Loucy (cell line): Measurements from ENCODE around the gene SLC6A9.

Experiments used
- H2AFZ ChIP-seq: fragments of 200-600 bp; sonication (generic); 2 replicates; pipeline ENCODE4 v1.6.0; 2016; ENCODE audit warnings: antibody characterized with exemption, mild to moderate bottlenecking, low read length, moderate library complexity
- H3F3A ChIP-seq: fragments of 200-600 bp; 2 replicates; pipeline ENCODE4 v1.6.0; 2016; ENCODE audit warnings: antibody characterized with exemption, low read depth, mild to moderate bottlenecking
- H3K27me3 ChIP-seq: fragments of 200-600 bp; sonication (generic); 2 replicates; pipeline ENCODE4 v1.6.1; 2014; ENCODE audit warnings: low read length, mild to moderate bottlenecking; ENCODE audit not compliant: insufficient read depth, poor library complexity, severe bottlenecking
- H3K36me3 ChIP-seq: fragments of 200-600 bp; sonication (generic); 2 replicates; pipeline ENCODE4 v1.6.1; 2016; ENCODE audit warnings: low read length; ENCODE audit not compliant: insufficient read depth
- H3K4me1 ChIP-seq: fragments of 200-600 bp; sonication (generic); 2 replicates; pipeline ENCODE4 v1.5.1; 2014; ENCODE audit warnings: low read length, mild to moderate bottlenecking; ENCODE audit not compliant: insufficient read depth, poor library complexity, severe bottlenecking
- H3K4me2 ChIP-seq: fragments of 200-600 bp; sonication (generic); 2 replicates; pipeline ENCODE4 v1.6.0; 2014; ENCODE audit warnings: antibody characterized with exemption, low read length, low read depth, mild to moderate bottlenecking; ENCODE audit not compliant: poor library complexity, severe bottlenecking
- H3K4me3 ChIP-seq: fragments of 200-600 bp; sonication (generic); 2 replicates; pipeline ENCODE4 v1.5.1; 2014; ENCODE audit warnings: low read length, mild to moderate bottlenecking, mixed read lengths; ENCODE audit not compliant: poor library complexity, severe bottlenecking
- H3K79me2 ChIP-seq: fragments of 200-600 bp; sonication (generic); 2 replicates; pipeline ENCODE4 v1.6.1; 2014; ENCODE audit warnings: low read length; ENCODE audit not compliant: insufficient read depth
- H3K9ac ChIP-seq: fragments of 200-600 bp; sonication (generic); 2 replicates; pipeline ENCODE4 v1.6.0; 2014; ENCODE audit warnings: mild to moderate bottlenecking, low read depth, low read length, moderate library complexity; ENCODE audit not compliant: poor library complexity, severe bottlenecking
- H3K9me2 ChIP-seq: fragments of 200-600 bp; sonication (generic); replicated peaks from 2 replicates; pipeline ENCODE4 v1.6.1; 2016; ENCODE audit warnings: low read depth, low read length, mixed read lengths
- H3K9me3 ChIP-seq: fragments of 200-600 bp; sonication (generic); 2 replicates; pipeline ENCODE4 v1.6.1; 2014; ENCODE audit warnings: mild to moderate bottlenecking, antibody characterized with exemption, low read length, low read depth; ENCODE audit not compliant: insufficient read depth
- H4K20me1 ChIP-seq: fragments of 200-600 bp; sonication (generic); 2 replicates; pipeline ENCODE4 v1.6.0; 2014; ENCODE audit warnings: antibody characterized with exemption, low read length, mild to moderate bottlenecking; ENCODE audit not compliant: insufficient read depth, poor library complexity, severe bottlenecking
- EZH2phosphoT487 ChIP-seq: fragments of 200-600 bp; IDR thresholded peaks from 2 replicates; pipeline ENCODE4 v1.6.1; 2018; ENCODE audit warnings: antibody characterized with exemption, mild to moderate bottlenecking, moderate library complexity, borderline replicate concordance
- TF ChIP-seq, protein P1 (sequence below): fragments of 200-600 bp; sonication (generic); conservative IDR thresholded peaks from 2 replicates; pipeline ENCODE4 v1.5.1; 2014; ENCODE audit warnings: mild to moderate bottlenecking, antibody characterized with exemption, low read length

The SLC6A9 gene

DNA sequence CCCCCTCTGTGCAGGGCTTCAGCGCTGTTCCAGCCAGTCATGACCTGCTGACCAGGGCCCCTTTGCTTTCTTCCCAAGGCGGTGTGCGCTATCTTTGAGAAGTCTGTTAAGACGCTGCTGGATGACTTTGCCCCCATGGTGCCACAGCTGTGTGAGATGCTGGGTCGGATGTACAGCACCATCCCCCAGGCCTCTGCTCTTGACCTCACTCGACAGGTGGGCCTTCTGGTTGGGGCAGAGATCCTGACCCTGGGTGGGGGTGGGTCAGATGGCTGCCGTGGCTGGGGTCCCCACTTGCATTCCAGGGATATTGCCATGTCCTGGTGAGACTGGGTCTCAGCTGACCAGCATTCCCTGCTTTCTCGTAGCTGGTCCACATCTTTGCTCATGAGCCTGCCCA lies 70.5 kb downstream of the SLC6A9 start:
- Histone ChIP-seq H2AFZ (no peak overlapping the region), H3K4me2 (no peak overlapping the region), H3F3A (no peaks in the 10 kb centered on the region), H3K36me3 (no peaks in the 10 kb centered on the region), H3K4me3 (no peak overlapping the region), H3K9ac (no peak overlapping the region), H3K9me3 (no peaks in the 10 kb centered on the region), H3K9me2 (no peaks in the 10 kb centered on the region), H3K4me1 (no peaks in the 10 kb centered on the region), H3K27me3 (no peaks in the 10 kb centered on the region), H4K20me1 (no peaks in the 10 kb centered on the region), H3K79me2 (no peaks in the 10 kb centered on the region)
- TF ChIP-seq, protein P1, sequence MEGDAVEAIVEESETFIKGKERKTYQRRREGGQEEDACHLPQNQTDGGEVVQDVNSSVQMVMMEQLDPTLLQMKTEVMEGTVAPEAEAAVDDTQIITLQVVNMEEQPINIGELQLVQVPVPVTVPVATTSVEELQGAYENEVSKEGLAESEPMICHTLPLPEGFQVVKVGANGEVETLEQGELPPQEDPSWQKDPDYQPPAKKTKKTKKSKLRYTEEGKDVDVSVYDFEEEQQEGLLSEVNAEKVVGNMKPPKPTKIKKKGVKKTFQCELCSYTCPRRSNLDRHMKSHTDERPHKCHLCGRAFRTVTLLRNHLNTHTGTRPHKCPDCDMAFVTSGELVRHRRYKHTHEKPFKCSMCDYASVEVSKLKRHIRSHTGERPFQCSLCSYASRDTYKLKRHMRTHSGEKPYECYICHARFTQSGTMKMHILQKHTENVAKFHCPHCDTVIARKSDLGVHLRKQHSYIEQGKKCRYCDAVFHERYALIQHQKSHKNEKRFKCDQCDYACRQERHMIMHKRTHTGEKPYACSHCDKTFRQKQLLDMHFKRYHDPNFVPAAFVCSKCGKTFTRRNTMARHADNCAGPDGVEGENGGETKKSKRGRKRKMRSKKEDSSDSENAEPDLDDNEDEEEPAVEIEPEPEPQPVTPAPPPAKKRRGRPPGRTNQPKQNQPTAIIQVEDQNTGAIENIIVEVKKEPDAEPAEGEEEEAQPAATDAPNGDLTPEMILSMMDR, result no peak
- no peak for TF ChIP-seq EZH2phosphoT487

DNA sequence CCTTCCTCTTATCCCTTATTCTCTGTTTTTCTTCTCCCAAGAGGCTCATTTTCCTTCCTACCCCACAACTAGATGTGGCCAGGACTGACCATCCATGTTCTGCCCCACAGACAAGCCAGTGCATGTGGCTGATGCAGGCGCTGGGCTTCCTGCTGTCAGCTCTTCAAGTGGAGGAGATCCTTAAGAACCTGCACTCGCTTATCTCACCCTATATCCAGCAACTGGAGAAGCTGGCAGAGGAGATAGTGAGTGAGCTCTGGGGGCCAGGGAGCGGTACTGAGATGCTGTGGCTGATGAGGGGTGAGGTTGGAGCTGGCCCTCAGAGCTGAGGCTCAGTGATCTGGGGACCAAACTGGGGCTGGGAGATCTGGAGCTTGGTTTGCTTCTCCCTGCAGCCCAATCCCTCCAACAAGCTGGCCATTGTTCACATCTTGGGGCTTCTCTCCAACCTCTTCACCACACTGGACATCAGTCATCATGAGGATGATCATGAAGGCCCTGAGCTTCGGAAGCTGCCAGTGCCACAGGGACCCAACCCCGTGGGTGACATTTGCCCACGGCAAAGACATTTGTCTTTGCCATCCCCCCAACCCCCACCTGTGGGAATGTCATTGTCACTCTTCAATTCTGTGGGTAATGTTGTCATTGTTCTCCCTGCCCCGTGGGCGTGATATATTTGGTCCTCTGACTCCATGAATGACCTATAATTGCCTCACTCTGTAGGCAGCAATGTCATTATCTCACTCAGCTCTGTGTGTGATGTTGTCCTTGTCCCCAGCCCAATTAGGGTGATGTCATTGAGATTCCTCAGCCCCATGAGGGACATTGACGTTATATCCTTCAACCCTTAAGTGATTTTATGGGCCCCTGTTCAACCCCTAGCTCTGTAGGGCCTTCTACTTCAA lies 72.7 kb downstream of the SLC6A9 start:
- no peak overlapping the region for H3K4me3 ChIP-seq
- no peaks in the 10 kb centered on the region for H3K9me3 ChIP-seq
- no peak for TF ChIP-seq EZH2phosphoT487
- TF ChIP-seq, protein P1, result no peak
- H3K9ac ChIP-seq, result no peak overlapping the region
- H4K20me1 ChIP-seq, result no peaks in the 10 kb centered on the region
- no peaks in the 10 kb centered on the region for H3K79me2 ChIP-seq
- no peak overlapping the region for H3K4me2 ChIP-seq
- no peaks in the 10 kb centered on the region for H3K27me3 ChIP-seq
- H3F3A ChIP-seq, result no peaks in the 10 kb centered on the region
- no peak overlapping the region for H2AFZ ChIP-seq
- H3K9me2 ChIP-seq, result no peaks in the 10 kb centered on the region
- no peaks in the 10 kb centered on the region for H3K4me1 ChIP-seq
- no peaks in the 10 kb centered on the region for H3K36me3 ChIP-seq

DNA sequence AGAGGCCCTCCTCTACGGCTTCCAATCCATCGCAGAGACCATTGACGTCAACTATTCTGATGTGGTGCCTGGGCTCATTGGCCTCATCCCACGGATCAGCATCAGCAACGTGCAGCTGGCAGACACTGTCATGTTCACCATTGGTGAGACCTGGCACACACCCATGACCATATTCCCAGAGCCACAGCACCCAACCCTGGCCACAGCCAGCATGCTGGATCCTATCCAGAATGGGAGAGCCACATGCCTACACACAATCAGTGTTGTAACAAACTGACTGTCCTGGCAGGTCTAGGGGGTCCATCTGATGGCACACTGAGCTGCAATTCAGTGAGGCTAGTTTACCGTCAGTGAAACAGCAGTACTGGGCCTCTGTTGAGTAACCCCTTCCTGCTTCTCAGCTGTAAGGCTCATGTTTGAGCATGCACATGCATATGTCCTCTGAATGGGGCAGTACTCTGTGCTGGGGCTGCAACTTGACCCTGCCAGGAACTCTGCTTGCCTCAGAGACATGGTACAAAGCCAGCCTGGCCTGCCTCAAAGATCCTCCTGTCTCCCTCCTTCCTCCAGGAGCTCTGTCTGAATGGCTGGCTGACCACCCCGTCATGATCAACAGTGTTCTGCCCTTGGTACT lies 73.7 kb downstream of the SLC6A9 start:
- Histone ChIP-seq H3K4me1 (no peaks in the 10 kb centered on the region), H3F3A (no peaks in the 10 kb centered on the region), H3K4me2 (no peak overlapping the region), H3K9me2 (no peaks in the 10 kb centered on the region), H2AFZ (no peak overlapping the region), H3K79me2 (no peaks in the 10 kb centered on the region), H3K36me3 (no peaks in the 10 kb centered on the region), H3K9me3 (no peaks in the 10 kb centered on the region), H4K20me1 (no peaks in the 10 kb centered on the region), H3K27me3 (no peaks in the 10 kb centered on the region), H3K4me3 (no peak overlapping the region), H3K9ac (no peak overlapping the region)
- TF ChIP-seq, protein P1, result no peak
- TF ChIP-seq EZH2phosphoT487, result no peak
